ENCODE results near the gene ASB14.
"Not testable (repeated sequence)": the region's sequence is repeated elsewhere in the genome, so short reads cannot be mapped to it uniquely, and the experiment has no call there.

ASB14 gene

GRCh38 chr3:57331078-57331610 lies 38.7 kb upstream of the ASB14 start:
- H3K4me3 ChIP-seq (ENCODE audit: insufficient read depth, low read length, poor library complexity, severe bottlenecking), result no peak overlapping the region
- no peaks in the 10 kb centered on the region for H3K9me3 ChIP-seq (ENCODE audit: insufficient read depth, low read length)
- TF ChIP-seq CTCF (IDR thresholded peaks at IDR 0.05; ENCODE audit: insufficient read depth, low read length, poor library complexity, severe bottlenecking) (no peak), EZH2phosphoT487 (conservative IDR thresholded peaks at IDR 0.05; ENCODE audit: low read length) (no peak)
- no peak overlapping the region for H3K9ac ChIP-seq (ENCODE audit: low read length)
- H3K27ac ChIP-seq (ENCODE audit: low read depth, low read length), result no peak overlapping the region
- H3F3A ChIP-seq (ENCODE audit: insufficient read depth), result no peaks in the 10 kb centered on the region
- no peaks in the 10 kb centered on the region for H3K79me2 ChIP-seq (ENCODE audit: insufficient read depth, low read length)
- no peaks in the 10 kb centered on the region for H3K27me3 ChIP-seq (ENCODE audit: low read length)
- H2AFZ ChIP-seq (ENCODE audit: low read depth, low read length, severe bottlenecking), result no peak overlapping the region
- H4K20me1 ChIP-seq (ENCODE audit: low read depth, low read length), result no peaks in the 10 kb centered on the region
- H3K4me2 ChIP-seq (ENCODE audit: low read depth, low read length, poor library complexity, severe bottlenecking), result no peak overlapping the region
- no peaks in the 10 kb centered on the region for H3K9me2 ChIP-seq (replicated peaks; ENCODE audit: insufficient read depth, low read length)
- H3K36me3 ChIP-seq (ENCODE audit: low read length), result no peaks in the 10 kb centered on the region

- not testable (repeated sequence) for H3K4me3 ChIP-seq (ENCODE audit: insufficient read depth, low read length, poor library complexity, severe bottlenecking); H3K9me3 ChIP-seq (ENCODE audit: insufficient read depth, low read length); H3K9ac ChIP-seq (ENCODE audit: low read length); H4K20me1 ChIP-seq (ENCODE audit: low read depth, low read length); H3K4me2 ChIP-seq (ENCODE audit: low read depth, low read length, poor library complexity, severe bottlenecking); H3K27ac ChIP-seq (ENCODE audit: low read depth, low read length); H3K79me2 ChIP-seq (ENCODE audit: insufficient read depth, low read length); H3K9me2 ChIP-seq (replicated peaks; ENCODE audit: insufficient read depth, low read length); H3K36me3 ChIP-seq (ENCODE audit: low read length); H2AFZ ChIP-seq (ENCODE audit: low read depth, low read length, severe bottlenecking); H3K27me3 ChIP-seq (ENCODE audit: low read length); H3F3A ChIP-seq (ENCODE audit: insufficient read depth)
Measured at GRCh38 chr3:57326498-57326897, 34.0 kb upstream of the ASB14 start.

GRCh38 chr3:57314204-57314603 lies 21.7 kb upstream of the ASB14 start:
- no peaks in the 10 kb centered on the region for H3K27me3 ChIP-seq (ENCODE audit: low read length)
- TF ChIP-seq EZH2phosphoT487 (conservative IDR thresholded peaks at IDR 0.05; ENCODE audit: low read length) (no peak), CTCF (IDR thresholded peaks at IDR 0.05; ENCODE audit: insufficient read depth, low read length, poor library complexity, severe bottlenecking) (no peak)
- no peak overlapping the region for H3K9ac ChIP-seq (ENCODE audit: low read length)
- no peaks in the 10 kb centered on the region for H3K79me2 ChIP-seq (ENCODE audit: insufficient read depth, low read length)
- no peak overlapping the region for H2AFZ ChIP-seq (ENCODE audit: low read depth, low read length, severe bottlenecking)
- no peaks in the 10 kb centered on the region for H3K9me3 ChIP-seq (ENCODE audit: insufficient read depth, low read length)
- H3K9me2 ChIP-seq (replicated peaks; ENCODE audit: insufficient read depth, low read length), result no peaks in the 10 kb centered on the region
- no peak overlapping the region for H3K4me2 ChIP-seq (ENCODE audit: low read depth, low read length, poor library complexity, severe bottlenecking)
- peaks cover 5% of the 10 kb centered on the region; the same call in 1 of the 2 replicates for H3K36me3 ChIP-seq (ENCODE audit: low read length)
- no peak overlapping the region for H3K27ac ChIP-seq (ENCODE audit: low read depth, low read length)
- no peak overlapping the region for H3K4me3 ChIP-seq (ENCODE audit: insufficient read depth, low read length, poor library complexity, severe bottlenecking)
- no peaks in the 10 kb centered on the region for H4K20me1 ChIP-seq (ENCODE audit: low read depth, low read length)
- no peaks in the 10 kb centered on the region for H3F3A ChIP-seq (ENCODE audit: insufficient read depth)

GRCh38 chr3:57309769-57310360 lies 17.4 kb upstream of the ASB14 start:
- Histone ChIP-seq H4K20me1 (ENCODE audit: low read depth, low read length) (no peaks in the 10 kb centered on the region), H3K36me3 (ENCODE audit: low read length) (no peaks in the 10 kb centered on the region), H2AFZ (ENCODE audit: low read depth, low read length, severe bottlenecking) (no peak overlapping the region), H3K9me3 (ENCODE audit: insufficient read depth, low read length) (no peaks in the 10 kb centered on the region), H3K4me2 (ENCODE audit: low read depth, low read length, poor library complexity, severe bottlenecking) (no peak overlapping the region), H3K4me3 (ENCODE audit: insufficient read depth, low read length, poor library complexity, severe bottlenecking) (no peak overlapping the region), H3K9ac (ENCODE audit: low read length) (no peak overlapping the region), H3K9me2 (replicated peaks; ENCODE audit: insufficient read depth, low read length) (no peaks in the 10 kb centered on the region), H3K27me3 (ENCODE audit: low read length) (no peaks in the 10 kb centered on the region), H3F3A (ENCODE audit: insufficient read depth) (no peaks in the 10 kb centered on the region), H3K27ac (ENCODE audit: low read depth, low read length) (no peak overlapping the region), H3K79me2 (ENCODE audit: insufficient read depth, low read length) (no peaks in the 10 kb centered on the region)
- TF ChIP-seq EZH2phosphoT487 (conservative IDR thresholded peaks at IDR 0.05; ENCODE audit: low read length), result no peak
- no peak for TF ChIP-seq CTCF (IDR thresholded peaks at IDR 0.05; ENCODE audit: insufficient read depth, low read length, poor library complexity, severe bottlenecking)

GRCh38 chr3:57303520-57303919 lies 11.0 kb upstream of the ASB14 start:
- not testable (repeated sequence) for H3K9me3 ChIP-seq (ENCODE audit: insufficient read depth, low read length); H3K9ac ChIP-seq (ENCODE audit: low read length); H2AFZ ChIP-seq (ENCODE audit: low read depth, low read length, severe bottlenecking); H4K20me1 ChIP-seq (ENCODE audit: low read depth, low read length); H3K4me3 ChIP-seq (ENCODE audit: insufficient read depth, low read length, poor library complexity, severe bottlenecking); H3K27ac ChIP-seq (ENCODE audit: low read depth, low read length); H3K4me2 ChIP-seq (ENCODE audit: low read depth, low read length, poor library complexity, severe bottlenecking); H3F3A ChIP-seq (ENCODE audit: insufficient read depth); H3K36me3 ChIP-seq (ENCODE audit: low read length); H3K9me2 ChIP-seq (replicated peaks; ENCODE audit: insufficient read depth, low read length); H3K27me3 ChIP-seq (ENCODE audit: low read length); H3K79me2 ChIP-seq (ENCODE audit: insufficient read depth, low read length)
